ENCODE data around the gene BACH2.

The BACH2 gene

GRCh38 chr6:90020746-90021145 lies 275.9 kb downstream of the BACH2 start:
- no peaks in the 10 kb centered on the region for H3K36me3 ChIP-seq (ENCODE audit: control insufficient read depth, insufficient read depth, low read length)
- H3K4me2 ChIP-seq (ENCODE audit: low read length) = no peak overlapping the region
- H3K9ac ChIP-seq = no peak overlapping the region
- no peak for TF ChIP-seq CTCF (IDR thresholded peaks at IDR 0.05)
- H3K9me3 ChIP-seq (ENCODE audit: control insufficient read depth, low read length) = no peaks in the 10 kb centered on the region
- H3K79me2 ChIP-seq = no peaks in the 10 kb centered on the region
- H3K27me3 ChIP-seq (ENCODE audit: control insufficient read depth, insufficient read depth, low read length) = no peaks in the 10 kb centered on the region
- no peak overlapping the region for H3K27ac ChIP-seq
- no peak overlapping the region for H3K4me3 ChIP-seq (ENCODE audit: low read depth, low read length)
- no peak overlapping the region for H2AFZ ChIP-seq
- H3K4me1 ChIP-seq = no peaks in the 10 kb centered on the region

- H3K4me1 ChIP-seq = no peaks in the 10 kb centered on the region
- no peaks in the 10 kb centered on the region for H3K9me3 ChIP-seq (ENCODE audit: control insufficient read depth, low read length)
- no peaks in the 10 kb centered on the region for H3K27me3 ChIP-seq (ENCODE audit: control insufficient read depth, insufficient read depth, low read length)
- no peak overlapping the region for H3K4me2 ChIP-seq (ENCODE audit: low read length)
- H2AFZ ChIP-seq = no peak overlapping the region
- no peaks in the 10 kb centered on the region for H3K79me2 ChIP-seq
- no peak for TF ChIP-seq CTCF (IDR thresholded peaks at IDR 0.05)
- no peak overlapping the region for H3K4me3 ChIP-seq (ENCODE audit: low read depth, low read length)
- H3K36me3 ChIP-seq (ENCODE audit: control insufficient read depth, insufficient read depth, low read length) = no peaks in the 10 kb centered on the region
- H3K27ac ChIP-seq = no peak overlapping the region
- no peak overlapping the region for H3K9ac ChIP-seq
Measured at GRCh38 chr6:90019216-90019615, 277.4 kb downstream of the BACH2 start.

- no peak overlapping the region for H3K4me2 ChIP-seq (ENCODE audit: low read length)
- H3K36me3 ChIP-seq (ENCODE audit: control insufficient read depth, insufficient read depth, low read length) = no peaks in the 10 kb centered on the region
- no peaks in the 10 kb centered on the region for H3K27me3 ChIP-seq (ENCODE audit: control insufficient read depth, insufficient read depth, low read length)
- no peak overlapping the region for H2AFZ ChIP-seq
- H3K79me2 ChIP-seq = no peaks in the 10 kb centered on the region
- no peak overlapping the region for H3K4me3 ChIP-seq (ENCODE audit: low read depth, low read length)
- no peak overlapping the region for H3K9ac ChIP-seq
- TF ChIP-seq CTCF (IDR thresholded peaks at IDR 0.05) = no peak
- no peaks in the 10 kb centered on the region for H3K9me3 ChIP-seq (ENCODE audit: control insufficient read depth, low read length)
- no peak overlapping the region for H3K27ac ChIP-seq
- no peaks in the 10 kb centered on the region for H3K4me1 ChIP-seq
Measured at GRCh38 chr6:90015883-90016282, 280.8 kb downstream of the BACH2 start.

GRCh38 chr6:90008908-90009501 lies 287.6 kb downstream of the BACH2 start:
- Histone ChIP-seq H3K27ac (no peak overlapping the region), H3K4me2 (ENCODE audit: low read length) (no peak overlapping the region), H3K79me2 (no peaks in the 10 kb centered on the region), H3K9ac (no peak overlapping the region), H3K36me3 (ENCODE audit: control insufficient read depth, insufficient read depth, low read length) (no peaks in the 10 kb centered on the region), H2AFZ (no peak overlapping the region), H3K27me3 (ENCODE audit: control insufficient read depth, insufficient read depth, low read length) (no peaks in the 10 kb centered on the region), H3K9me3 (ENCODE audit: control insufficient read depth, low read length) (no peaks in the 10 kb centered on the region), H3K4me3 (ENCODE audit: low read depth, low read length) (no peak overlapping the region), H3K4me1 (no peaks in the 10 kb centered on the region)
- TF ChIP-seq CTCF (IDR thresholded peaks at IDR 0.05) = no peak

GRCh38 chr6:90008189-90008907 lies 288.3 kb downstream of the BACH2 start:
- no peaks in the 10 kb centered on the region for H3K36me3 ChIP-seq (ENCODE audit: control insufficient read depth, insufficient read depth, low read length)
- TF ChIP-seq CTCF (IDR thresholded peaks at IDR 0.05) = no peak
- H3K9me3 ChIP-seq (ENCODE audit: control insufficient read depth, low read length) = no peaks in the 10 kb centered on the region
- no peak overlapping the region for H3K9ac ChIP-seq
- no peak overlapping the region for H3K27ac ChIP-seq
- H3K79me2 ChIP-seq = no peaks in the 10 kb centered on the region
- no peak overlapping the region for H3K4me2 ChIP-seq (ENCODE audit: low read length)
- H2AFZ ChIP-seq = no peak overlapping the region
- H3K27me3 ChIP-seq (ENCODE audit: control insufficient read depth, insufficient read depth, low read length) = no peaks in the 10 kb centered on the region
- H3K4me1 ChIP-seq = no peaks in the 10 kb centered on the region
- no peak overlapping the region for H3K4me3 ChIP-seq (ENCODE audit: low read depth, low read length)

All from parathyroid adenoma (tissue), 2 donors.